HL-60 (cell line): Measurements from ENCODE around the gene FBN1.

Source experiments
- GABPA ChIP-seq: IDR thresholded peaks from 2 replicates; pipeline ENCODE4 v1.6.1; 2012; ENCODE audit warnings: low read depth
- POLR2AphosphoS5 ChIP-seq: IDR thresholded peaks from 2 replicates; pipeline ENCODE4 v1.6.1; 2012; ENCODE audit warnings: low read depth
- TF ChIP-seq, protein P1 (sequence below): IDR thresholded peaks from one replicate; pipeline ENCODE4 v1.5.1; 2011; ENCODE audit warnings: low read length, control low read depth, inconsistent platforms; ENCODE audit not compliant: insufficient read depth
- TF ChIP-seq, protein P2 (sequence below): IDR thresholded peaks from 2 replicates; pipeline ENCODE4 v1.6.1; 2012; ENCODE audit warnings: low read depth; ENCODE audit not compliant: insufficient replicate concordance

GRCh38 chr15:48616216-48616615 lies 29.3 kb downstream of the FBN1 start:
- TF ChIP-seq, protein P1, sequence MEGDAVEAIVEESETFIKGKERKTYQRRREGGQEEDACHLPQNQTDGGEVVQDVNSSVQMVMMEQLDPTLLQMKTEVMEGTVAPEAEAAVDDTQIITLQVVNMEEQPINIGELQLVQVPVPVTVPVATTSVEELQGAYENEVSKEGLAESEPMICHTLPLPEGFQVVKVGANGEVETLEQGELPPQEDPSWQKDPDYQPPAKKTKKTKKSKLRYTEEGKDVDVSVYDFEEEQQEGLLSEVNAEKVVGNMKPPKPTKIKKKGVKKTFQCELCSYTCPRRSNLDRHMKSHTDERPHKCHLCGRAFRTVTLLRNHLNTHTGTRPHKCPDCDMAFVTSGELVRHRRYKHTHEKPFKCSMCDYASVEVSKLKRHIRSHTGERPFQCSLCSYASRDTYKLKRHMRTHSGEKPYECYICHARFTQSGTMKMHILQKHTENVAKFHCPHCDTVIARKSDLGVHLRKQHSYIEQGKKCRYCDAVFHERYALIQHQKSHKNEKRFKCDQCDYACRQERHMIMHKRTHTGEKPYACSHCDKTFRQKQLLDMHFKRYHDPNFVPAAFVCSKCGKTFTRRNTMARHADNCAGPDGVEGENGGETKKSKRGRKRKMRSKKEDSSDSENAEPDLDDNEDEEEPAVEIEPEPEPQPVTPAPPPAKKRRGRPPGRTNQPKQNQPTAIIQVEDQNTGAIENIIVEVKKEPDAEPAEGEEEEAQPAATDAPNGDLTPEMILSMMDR = no peak
- no peak for TF ChIP-seq POLR2AphosphoS5
- TF ChIP-seq, protein P2, sequence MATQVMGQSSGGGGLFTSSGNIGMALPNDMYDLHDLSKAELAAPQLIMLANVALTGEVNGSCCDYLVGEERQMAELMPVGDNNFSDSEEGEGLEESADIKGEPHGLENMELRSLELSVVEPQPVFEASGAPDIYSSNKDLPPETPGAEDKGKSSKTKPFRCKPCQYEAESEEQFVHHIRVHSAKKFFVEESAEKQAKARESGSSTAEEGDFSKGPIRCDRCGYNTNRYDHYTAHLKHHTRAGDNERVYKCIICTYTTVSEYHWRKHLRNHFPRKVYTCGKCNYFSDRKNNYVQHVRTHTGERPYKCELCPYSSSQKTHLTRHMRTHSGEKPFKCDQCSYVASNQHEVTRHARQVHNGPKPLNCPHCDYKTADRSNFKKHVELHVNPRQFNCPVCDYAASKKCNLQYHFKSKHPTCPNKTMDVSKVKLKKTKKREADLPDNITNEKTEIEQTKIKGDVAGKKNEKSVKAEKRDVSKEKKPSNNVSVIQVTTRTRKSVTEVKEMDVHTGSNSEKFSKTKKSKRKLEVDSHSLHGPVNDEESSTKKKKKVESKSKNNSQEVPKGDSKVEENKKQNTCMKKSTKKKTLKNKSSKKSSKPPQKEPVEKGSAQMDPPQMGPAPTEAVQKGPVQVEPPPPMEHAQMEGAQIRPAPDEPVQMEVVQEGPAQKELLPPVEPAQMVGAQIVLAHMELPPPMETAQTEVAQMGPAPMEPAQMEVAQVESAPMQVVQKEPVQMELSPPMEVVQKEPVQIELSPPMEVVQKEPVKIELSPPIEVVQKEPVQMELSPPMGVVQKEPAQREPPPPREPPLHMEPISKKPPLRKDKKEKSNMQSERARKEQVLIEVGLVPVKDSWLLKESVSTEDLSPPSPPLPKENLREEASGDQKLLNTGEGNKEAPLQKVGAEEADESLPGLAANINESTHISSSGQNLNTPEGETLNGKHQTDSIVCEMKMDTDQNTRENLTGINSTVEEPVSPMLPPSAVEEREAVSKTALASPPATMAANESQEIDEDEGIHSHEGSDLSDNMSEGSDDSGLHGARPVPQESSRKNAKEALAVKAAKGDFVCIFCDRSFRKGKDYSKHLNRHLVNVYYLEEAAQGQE = no peak
- no peak for TF ChIP-seq GABPA
